Activated effector memory CD4-positive, alpha-beta T cell treated with Interleukin-2 at 50 U/mL for 16 hours (primary cell): ENCODE data around the gene ROPN1.
"Not testable (repeated sequence)": the region's sequence is repeated elsewhere in the genome, so short reads cannot be mapped to it uniquely, and the experiment has no call there.

Experiments used
- DNase-seq: peaks from one replicate; pipeline ENCODE4 v3.0.0-alpha.2; 2020

Gene ROPN1

DNA sequence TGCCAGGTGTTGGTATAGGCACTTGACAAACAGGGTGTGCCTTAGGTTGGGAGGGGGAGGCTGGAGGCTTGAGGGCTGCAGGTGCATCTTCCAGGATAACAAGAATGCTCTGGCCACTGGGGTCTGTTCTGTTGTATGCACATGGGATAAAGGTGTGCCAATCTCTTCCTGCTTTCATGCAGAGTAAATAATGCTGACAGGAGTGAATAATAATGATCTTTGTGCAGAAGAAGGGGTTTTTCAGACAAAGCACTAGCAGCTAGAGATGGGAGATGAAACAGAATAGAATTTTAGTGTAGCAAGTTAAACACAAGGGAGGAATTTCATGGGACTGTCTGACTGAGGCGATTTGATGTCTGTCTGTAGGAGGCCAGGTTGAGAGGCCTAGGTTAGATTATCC, 1.9 kb upstream of the ROPN1 start:
- DNase-seq, result no peak

DNA sequence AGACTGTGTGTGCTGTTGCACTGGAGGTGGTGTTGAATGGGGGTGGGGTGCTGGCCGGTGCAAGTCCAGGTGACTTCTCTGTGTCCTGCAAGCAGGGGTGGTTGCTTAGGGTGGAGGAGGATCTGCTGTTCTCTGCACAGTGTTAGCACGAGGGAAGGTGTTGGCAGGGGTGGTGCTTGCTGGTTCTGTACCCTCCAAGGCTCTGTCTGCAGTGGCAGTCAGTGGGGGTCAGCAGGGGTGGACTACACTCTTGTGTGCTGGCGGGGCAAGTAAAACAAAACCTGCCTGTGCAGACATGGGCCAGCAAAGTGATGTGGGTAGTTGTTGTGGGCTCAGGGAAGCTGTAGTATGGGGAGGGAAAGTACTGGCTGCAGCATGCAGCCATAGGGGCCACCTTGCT, 5.5 kb downstream of the ROPN1 start:
- no peak for DNase-seq

DNA sequence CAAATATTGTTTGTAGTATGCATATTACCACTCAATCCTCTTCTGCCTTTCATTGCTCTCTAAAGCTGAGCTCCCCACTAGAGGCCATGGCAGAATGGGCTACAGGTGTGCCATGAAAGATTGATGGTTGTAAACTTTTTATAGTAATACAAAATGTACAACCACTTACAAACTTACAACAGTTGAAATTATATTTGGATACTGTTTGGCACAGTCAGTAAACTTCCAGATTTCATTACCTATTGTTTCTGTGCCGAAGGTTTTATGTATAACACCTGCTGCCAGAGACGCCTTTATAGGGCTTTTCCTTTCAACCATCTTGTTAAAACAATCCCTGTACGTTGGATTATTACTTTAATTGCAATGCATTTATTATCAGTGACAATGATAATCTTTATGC, 7.0 kb downstream of the ROPN1 start:
- no peak for DNase-seq

DNA sequence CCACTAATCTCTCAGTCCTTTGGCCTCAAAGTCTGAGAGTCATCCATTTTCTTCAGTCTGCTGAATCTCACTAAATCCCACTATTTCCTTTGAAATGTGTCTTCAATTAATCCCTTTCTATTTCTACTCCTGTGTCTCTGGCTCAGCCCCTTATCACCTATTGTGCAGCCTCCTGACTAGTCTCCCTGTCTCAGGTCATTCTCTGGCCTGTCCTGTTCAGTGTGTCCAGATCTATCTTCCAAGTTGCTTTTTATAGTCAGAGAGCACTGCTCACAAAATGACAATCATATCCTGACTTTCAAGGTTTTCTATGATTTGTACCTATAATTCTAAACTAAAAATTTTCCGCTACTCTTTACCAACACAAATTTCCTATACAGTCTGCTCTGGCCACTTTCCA, 7.6 kb downstream of the ROPN1 start:
- DNase-seq, result no peak

DNA sequence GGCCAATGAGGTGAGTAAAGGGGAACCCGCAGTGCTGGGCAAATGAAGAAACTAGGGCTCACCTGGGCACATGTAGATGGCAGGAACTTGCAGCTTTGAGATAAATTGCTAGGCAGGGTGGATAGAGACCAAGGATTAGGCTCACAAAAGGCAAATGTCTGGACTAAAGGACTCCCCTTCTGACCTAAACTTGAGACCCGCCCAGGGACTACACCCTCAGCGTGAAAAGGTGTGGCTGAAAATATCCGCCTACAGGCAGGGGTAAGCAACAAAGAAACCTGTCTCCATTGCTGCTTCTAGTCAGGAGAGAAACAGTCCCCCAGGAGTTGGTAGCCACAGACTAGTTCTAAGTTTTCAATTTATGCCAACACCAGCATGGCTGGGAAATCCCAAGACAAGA, 10.6 kb downstream of the ROPN1 start:
- not testable (repeated sequence) for DNase-seq

DNA sequence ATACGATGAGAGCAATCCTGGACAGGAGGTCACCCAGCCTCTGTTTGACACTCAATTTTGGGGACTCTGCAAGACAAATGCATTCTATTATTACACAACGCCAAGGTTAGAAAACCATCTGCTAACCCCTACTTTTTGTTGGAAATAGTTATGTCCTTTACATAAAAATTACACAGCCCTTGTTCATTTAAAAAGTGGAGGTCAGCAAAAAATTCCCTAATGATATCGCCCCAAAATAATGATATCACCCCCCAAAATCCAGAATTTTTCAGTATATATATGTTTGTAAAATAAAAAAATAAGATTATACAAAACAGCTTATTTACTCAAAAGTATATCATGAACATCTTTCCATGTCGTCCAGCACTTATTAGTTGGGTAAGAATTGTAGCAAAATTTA, 11.4 kb downstream of the ROPN1 start:
- no peak for DNase-seq

DNA sequence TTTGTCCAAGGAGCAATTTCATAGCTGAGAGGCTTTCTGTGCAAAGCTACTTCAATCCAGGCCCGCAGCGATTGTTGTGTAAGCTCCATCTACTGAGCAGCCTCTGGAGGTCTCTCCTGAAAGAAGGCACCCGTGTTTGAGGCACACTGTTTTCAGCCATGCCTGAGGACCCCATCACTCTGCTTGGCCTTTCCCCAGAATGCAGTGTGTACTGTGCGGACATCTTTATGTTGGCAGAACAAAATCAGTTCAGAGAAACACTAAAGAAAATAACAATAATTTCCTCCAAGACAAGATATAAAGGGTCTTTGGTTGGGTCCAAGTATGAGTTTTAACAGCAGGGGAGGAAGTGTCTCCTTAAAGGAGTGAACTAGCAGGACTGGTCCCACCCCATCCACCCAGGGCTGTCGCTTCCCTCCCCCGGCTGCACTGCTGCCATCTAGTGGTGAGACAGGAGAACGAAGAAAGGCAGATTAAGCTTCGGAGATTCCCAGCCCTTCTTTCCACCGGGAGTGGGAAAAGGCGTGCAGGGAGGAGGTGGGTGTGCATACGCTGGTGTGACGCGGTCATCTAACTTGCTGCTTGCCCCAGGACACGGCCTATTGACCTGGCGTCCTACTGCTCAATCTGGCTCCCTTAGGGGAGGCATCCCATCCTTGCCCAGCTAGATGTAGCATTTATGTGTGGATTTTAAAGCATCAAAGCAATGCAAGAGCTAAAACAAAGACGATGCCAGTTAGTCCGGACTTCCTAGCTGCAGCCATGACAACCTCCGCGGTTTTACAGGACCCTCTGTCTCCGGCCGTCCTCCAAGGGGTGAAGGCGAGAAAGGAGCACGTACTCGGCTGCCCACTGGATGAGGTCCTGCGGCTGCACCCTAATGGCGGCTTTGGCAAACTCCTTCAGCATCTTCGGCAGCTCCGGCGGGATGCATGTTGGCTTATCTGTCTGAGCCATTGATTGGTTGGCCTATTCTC, 12.1 kb downstream of the ROPN1 start:
- not testable (repeated sequence) for DNase-seq

DNA sequence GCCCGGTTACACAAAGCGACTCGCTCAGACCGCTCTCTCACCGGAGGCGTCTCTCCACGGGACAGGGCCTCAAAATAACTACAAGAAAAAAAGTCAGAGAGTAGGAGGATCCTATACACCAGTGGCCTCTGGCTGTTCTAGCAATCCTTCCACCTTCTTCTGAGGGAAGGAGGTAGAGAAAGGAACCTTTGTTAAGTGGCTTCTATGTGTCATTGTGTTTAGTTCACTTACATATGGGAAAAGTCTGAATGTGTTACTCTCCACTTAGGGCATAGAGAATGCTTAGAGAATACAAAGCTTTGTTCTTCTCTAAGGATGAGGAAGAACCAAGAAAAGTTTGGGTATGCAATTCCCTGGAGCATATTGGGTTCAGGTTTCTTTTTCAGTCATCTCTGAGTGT, 15.0 kb downstream of the ROPN1 start:
- not testable (repeated sequence) for DNase-seq

DNA sequence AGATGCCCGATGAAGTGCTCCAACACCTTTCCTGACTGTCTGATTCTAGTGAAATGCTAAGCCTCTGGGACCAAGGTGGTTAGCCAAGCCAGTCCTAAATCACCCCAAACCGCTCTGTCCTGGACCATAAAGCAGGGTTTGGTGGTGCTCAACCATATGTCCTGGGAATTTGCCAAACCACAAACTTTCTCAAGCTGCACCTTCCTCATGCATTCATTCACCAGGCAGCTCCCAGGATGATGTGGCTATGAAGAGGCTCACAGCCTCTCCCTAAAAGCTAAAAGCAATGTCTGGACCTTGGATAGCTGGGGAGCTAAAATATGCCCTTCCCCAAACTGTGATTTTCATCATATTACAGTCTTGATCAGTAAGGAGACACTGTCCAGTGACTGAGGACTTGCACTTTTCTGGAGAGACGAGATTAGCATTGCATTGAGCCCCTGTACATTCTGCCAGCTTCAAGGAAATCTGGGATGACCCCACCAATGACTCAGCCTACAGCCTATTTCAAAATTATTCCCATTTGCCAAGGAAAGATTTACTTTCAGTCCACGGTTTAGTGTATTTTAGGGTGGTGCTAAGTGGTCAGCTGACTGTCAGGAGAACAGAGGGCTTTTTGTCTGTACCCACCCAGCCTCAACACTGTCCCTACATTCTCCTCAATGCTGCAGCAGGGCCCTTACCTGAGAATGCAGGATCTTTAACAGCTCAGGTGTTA, 15.6 kb downstream of the ROPN1 start:
- not testable (repeated sequence) for DNase-seq

DNA sequence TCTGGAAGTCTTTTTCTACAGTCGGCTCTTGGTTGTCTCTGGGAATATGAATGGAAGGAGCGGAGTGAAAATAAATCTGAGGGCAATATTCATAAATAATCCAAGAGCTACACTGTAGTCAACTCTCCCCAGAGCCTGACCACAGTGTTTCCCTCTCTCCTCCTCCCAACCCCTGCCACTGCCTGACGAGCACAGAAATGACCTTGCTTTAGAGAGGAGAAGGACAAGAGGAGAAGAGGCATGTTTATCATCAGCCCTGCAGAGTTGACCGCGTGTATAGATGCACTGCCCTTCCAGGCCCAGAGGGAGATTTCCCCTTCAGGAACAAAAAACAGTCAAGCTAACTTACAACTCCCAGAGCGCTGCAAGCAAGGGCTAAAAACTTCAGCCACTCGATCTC, 16.9 kb downstream of the ROPN1 start:
- DNase-seq, result not testable (repeated sequence)

DNA sequence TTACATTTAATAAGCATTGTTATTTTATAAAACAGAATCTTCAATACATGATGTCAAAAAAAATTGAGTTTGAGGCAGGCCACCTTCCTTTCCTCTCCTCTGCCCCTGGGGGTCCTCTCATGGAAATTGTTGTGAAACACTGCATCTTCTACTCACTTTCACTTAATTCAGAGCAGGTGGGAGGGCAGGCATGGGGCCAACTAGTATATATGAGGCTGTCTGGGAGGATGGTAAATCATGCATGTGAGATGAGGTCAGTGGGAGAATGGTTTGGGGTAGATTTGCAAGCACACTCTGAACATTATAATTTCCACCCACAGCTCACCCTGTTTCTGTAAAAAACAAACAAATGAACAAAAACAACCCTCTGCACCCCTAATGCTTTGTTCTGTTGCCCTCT, 20.5 kb downstream of the ROPN1 start:
- no peak for DNase-seq

DNA sequence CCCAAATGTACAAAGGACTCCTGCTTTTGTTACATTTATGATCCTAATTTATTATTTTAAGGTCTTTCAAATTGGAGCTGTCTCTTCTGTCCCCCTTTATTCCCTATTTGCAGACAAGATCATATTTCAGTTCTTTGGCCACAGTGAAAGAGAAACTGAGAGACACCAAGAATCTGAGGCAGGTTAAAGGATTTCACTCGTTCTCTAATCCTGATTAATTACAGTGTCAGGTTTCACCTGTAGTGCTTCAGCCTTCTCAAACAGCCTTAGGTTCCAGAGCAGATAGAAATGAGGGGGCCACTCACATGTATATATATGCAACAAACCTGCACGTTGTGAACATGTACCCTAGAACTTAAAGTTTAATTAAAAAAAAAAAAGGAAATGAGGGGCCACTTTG, 24.7 kb downstream of the ROPN1 start:
- DNase-seq, result not testable (repeated sequence)

DNA sequence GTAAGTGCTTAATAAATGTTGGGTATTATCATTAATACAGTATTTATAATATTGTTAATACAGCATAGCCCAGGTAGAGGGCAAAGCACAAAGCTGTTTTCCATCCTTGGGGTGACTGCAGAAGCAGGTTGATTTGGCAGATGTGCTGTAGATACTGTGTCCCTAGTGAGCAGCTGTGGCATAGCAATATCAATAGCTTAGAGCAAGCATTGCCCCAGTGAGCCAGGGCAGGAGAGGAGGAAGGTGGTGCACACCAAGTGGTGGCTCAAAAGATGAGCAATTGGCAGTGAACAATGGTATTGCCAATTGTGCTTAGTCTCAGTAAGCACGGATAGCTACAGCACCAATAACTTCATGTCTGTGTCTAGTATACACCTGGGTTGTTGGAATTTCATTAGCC, 25.1 kb downstream of the ROPN1 start:
- not testable (repeated sequence) for DNase-seq

DNA sequence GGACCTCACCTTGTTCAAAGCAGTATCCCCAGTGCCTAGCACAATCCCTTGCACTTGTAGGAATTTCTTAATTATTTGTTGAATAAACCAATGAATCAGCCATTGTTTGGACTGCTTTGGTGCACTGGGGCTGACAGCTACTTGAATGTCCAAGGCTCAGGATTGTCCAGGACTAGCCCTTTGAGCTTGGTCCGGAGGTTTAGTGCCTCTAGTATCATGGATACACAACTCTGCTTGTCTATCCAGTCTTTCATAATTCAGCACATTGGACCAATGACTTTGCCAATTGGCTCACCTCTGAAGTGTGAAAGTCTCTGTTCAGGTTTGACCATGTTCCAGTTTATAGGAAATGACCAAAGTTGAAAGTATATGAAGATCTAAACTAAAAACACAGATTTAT, 27.1 kb downstream of the ROPN1 start:
- not testable (repeated sequence) for DNase-seq

DNA sequence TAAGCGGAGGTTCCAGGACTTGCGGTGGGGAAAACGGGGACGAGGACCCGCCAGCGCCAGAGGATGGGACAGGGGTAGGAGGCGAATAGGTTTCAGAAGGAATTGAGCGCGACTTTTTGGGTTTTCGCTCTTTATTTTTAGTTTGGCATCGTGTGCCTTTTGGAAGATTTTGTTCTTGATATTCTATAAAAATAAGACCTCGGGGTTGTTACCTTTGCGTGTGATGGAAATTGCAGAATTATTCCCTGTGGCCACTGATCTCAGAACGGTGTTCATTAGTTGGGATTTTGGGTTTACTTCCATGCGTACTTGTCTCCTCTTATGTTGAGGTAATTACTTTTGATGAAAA, 30.4 kb downstream of the ROPN1 start:
- DNase-seq, result no peak

DNA sequence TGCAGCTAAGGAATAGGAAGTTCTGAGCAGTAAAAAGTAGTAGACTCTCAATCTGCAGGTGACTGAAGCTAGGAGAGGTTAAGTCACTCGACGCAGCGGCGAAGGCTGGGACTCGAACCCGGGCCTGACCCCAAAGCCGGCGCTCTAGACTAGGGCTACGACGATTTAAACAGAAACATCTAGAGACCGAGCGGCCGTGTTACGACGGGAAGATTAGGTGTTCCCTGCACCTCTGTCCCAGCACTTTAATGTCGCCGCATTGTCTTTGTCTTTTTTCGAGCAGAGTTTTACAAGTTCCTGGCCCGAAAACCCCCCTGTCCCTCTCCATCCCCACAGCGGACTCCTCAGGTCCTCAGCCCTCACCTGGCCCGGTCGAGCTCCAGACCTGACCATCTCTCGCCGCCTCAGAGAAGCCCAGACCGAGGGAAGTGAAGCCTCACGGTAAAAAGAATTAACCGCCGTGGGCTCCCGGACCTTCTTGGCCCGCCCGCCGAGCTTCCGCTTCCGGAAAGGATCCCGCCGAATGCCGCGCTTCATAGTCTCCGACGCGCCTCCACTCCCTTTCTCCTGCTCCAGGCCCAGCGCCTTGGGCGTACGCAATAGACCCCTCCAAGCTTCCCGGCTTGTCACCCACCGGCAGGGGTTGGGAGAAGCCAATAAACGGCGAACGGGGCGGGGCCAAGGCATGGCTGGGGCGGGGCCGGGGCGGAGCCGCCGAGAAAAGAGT, 31.0 kb downstream of the ROPN1 start, which contains the start of gene CCDC14:
Gene CCDC14, minus strand, starts transcription at position 449 of the 727 bp plus-strand sequence. Its CDS starts 56 bp downstream, at position 393.
- DNase-seq, result peak; percentile 61

DNA sequence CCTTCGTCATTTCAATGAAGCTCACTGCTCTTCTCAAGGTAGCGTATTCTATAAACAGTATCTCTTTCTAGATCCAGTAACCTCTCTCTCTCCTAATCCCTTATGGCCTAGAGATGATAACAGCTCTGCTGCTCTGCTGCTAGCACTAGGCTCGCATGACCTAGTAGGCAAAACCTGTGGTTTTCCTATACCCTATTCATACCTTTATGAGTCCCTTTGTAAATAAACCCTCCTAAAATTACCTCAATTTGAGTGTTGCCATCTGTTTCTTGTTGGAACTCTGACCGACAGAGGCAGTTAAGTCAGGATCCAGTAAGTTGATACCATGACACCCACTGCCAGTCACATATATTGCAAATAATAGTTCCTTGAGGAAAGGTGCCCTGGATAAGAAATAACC, 38.2 kb downstream of the ROPN1 start:
- DNase-seq, result no peak

DNA sequence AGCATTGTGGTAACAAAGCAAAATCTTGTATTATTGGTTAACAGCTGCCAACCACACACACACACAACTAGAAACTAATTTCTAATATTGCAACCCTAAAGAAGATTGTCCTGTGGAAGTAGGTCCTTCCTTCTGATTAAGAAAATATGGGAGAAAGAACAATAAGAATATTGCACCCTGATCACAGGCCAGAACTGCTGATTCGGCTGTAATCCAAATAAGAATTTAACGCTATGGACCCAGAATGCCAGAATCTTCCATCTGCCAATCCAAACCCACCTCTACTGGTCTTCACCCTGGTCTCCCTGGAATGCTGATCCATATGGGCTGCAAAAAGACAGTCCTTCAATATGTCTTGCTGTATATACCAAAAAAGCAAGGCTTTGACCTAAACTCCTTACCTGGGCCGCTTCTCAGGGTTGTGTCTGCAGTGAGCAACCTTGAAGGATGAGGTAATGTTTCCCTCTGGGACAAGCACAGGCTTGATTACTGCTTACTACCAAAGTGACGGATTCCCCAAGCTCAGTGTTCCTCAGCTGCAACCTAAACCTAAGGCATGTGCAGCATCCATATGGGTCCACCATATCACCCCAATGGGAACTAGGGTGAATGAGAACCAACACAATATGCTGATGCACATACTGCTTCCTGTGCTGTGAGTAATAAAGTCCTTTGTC, 38.9 kb downstream of the ROPN1 start:
- DNase-seq, result no peak

DNA sequence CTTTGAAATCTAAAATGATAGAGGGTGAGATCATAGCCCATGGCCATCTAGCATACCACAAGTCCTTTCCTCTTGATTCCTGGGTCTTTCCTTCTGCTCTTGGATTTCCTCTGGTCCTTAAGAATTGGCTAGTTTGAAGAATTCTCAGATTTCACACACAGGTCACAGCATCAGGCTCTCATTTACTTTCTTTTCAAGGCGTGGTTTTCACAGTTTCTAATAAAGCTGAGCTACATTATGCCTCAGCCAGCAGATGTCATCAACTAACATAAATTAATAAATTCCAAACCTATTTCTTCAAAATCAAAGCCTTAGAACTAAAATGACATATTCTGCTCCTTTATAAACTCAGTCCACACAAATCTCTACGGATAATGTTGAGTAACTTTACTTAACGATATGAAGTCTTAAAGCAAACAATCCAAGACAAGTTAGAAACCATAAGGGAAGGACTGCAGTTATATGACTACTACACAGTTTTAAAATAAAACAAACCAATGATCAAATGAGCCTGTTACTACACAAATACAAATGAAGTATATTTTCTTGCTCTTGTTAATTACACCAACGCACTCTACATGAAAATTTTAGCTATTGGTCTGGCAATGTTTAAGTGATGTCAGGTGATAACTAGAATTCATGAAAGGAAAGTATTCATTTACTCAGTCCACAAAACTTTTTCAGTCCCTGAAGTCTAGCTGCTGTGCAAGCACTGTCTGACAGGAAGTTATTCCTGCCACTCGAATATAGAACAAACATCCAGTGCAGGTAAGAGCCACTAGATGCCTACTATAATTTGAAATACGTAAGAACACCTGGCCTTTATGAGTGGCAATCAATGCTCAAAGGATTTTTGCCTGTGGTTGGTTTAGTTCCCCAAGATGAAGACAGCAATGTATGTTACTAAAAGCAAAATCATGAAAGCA, 40.1 kb downstream of the ROPN1 start:
- no peak for DNase-seq

DNA sequence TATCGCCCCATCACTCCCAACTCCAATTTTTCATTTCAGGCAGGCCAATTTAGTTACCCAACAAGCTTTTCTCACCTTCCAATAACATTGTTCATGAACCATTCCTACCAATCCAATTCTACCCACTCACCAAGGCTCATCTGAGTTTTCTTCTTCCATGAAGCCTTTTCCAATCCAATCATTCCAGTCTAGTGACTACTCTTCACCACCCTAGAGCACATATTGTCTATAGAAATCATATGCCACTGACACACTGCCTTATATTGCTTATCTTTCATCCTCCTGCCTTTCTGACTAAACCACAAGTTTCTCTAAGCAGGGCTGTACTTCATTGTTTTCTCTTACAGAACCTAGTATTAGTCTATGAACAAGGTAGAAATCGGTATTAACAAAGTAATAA, 42.3 kb downstream of the ROPN1 start:
- DNase-seq, result no peak

DNA sequence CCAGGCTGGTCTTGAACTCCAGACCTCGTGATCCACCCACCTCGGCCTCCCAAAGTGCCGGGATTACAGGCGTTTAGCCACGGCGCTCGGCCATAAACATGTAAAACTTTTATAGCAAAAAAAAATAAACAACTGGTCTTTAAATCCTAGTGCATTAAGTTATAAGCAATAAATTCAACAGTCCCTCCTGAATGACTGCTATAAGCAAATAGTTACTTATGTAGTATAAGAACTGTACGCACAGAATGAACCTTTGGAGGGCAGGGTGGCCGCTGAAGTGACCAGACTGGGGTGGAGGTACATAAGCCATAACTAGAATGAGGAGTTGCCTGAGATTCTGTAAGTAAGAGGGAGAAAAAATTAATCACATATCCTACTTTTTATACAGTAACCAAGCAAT, 43.5 kb downstream of the ROPN1 start:
- DNase-seq, result no peak

DNA sequence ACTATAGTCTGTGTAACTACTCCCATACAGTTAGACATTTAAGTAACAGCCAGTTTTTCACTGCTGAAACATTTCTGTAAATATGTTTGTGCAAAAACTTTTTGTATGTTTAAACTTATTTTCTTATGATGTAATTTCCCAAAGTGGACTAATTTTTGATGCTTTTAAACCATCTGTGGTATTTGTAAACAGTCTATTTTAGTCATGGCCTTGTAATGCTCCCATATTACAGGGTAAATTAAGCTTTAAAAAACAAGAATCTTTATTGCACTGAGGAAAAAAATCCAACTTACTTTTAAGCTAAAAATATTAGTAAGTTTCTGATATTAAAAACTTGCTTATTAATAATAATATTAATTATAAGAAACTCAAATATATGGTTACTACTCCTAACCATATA, 44.4 kb downstream of the ROPN1 start:
- DNase-seq, result no peak
